HK-2 (cell line): Measurements from ENCODE around the gene ADAMTS1.
"Not testable (repeated sequence)": the region's sequence is repeated elsewhere in the genome, so short reads cannot be mapped to it uniquely, and the experiment has no call there.

Source experiments
- DNase-seq: peaks from one replicate; pipeline ENCODE4 v3.0.0-alpha.2; 2018; ENCODE audit not compliant: unreplicated experiment

The ADAMTS1 gene

DNA sequence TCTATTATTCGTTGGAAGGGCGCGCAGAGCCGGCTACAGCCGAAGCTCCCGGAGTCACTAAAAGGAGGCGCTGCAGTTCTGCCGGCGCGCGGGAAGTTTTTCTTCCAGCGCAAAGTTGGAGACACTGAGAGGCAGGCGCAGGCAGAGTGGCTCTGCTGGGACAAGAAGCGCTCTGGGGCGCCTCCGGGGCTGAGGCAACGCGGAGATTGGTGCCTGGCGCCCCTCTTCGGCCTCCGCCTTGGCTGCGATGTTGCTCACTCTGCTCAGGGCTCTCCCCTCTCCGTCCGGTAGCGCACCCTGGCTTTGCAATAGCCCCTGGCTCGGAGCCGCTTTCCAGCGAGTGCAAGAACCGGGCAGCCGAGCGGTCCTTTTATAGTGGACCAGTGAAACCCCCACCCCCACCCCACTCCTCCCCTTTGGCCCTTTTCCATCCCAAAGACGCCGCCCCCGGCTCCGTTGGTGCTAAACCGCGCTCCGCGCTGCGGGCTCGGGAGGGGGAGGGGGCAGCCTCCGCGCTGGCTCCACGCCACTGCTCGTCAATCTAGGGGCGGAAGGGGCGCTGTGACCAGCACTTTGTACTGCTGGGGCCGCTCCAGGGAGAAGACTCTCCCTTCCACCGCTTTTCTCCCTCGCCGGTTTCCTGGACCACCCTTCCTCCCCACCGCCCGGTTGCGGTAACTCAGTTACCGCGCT lies at the start of gene ADAMTS1:
TSS of gene ADAMTS1 (minus strand) at position 344 of the 693 bp plus-strand sequence. CDS start 455 bp downstream, outside the sequence.
- DNase-seq = peak; percentile 86

DNA sequence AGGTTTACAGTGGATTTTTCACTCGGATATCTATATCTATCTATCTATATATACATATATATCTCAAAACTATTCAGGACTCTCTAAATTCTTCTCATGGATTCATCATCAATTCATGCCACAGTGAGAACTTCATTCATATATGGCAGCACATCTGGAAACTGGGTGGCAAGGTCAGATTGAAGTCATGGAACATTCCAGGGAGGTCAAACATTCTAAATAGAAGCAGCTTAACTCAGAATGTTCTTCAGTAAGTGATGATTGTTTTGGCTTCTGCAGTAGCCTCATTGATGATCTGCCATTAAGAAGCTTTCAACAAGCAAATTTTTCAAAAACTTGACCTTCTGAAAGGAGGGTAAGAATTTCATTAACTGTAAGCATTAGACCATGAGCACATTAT lies 46.9 kb upstream of the ADAMTS1 start:
- DNase-seq = no peak

DNA sequence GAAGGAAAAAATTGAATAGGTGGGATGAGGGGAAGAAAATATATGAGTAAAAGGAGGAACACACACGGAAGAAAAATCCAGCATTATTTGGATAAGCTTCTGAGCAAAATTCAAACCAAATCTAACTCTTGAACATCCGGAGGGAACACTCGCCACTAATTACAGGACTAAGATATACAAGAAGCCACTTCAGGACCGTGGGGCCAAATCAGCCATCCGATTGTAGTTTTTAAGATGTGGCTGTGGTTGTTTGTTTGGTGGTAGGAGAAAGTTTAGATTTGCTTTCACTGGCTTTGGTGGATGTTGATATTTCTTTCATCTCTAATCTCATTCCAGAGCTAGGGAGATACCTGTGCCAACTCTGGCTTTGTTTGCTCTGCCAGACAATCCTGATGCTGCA lies 43.7 kb upstream of the ADAMTS1 start:
- DNase-seq = no peak

DNA sequence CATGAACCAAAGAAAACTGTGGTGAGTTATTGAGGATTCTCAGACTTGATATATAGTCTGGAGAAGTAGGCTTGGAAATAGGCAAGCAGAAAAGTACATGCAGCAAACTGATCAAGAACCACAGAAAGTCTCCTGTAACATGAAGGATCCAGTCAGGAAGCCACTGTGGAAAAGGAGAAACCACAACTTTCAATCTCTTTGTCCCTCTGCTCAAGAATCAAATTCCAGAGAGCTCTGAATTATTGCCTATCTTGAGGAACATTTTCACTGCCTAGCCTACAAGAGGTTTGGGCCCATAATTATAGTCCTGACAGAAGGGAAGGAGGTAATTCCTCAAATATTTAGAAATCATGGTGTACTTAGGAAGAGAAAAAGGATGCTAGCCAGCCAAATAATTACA lies 43.0 kb upstream of the ADAMTS1 start:
- no peak for DNase-seq

DNA sequence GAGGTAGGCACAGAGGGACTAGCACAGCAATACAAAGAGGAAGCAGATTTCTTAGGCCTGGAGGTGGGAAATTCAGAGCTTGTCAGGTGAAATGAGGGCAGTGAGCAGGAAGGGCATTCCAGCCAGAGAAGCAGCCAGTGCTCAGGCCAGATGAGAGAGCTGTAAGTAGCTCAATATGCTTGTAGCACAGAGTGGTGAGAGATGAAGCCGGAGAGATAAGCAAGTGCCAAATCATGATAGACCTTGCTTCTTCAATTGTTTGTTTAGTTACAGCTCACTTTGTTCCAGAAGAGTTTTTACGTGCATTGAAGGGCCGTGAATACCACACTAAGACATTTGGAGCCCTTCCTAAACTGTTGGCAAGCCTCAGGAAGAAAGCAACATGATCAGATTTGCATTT lies 42.0 kb upstream of the ADAMTS1 start:
- no peak for DNase-seq

DNA sequence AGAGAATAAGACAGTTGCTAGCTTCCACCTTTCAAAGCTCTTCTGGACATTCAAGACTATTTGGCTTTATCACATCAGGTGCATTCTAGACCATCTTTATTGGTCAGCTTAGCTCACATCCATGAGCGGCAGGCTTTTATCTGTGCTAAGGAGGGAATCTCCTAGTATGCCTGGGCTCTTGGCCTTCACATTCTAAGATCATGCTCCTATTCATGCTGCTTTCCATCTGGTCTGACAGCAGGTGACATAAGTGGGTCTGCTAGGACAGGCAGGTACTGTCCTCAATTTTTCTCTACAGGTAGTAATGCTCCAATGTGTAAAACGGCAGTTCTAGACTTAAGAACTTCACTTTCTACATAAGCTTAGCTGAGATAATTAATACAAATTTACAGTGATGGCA lies 39.2 kb upstream of the ADAMTS1 start:
- DNase-seq = no peak

DNA sequence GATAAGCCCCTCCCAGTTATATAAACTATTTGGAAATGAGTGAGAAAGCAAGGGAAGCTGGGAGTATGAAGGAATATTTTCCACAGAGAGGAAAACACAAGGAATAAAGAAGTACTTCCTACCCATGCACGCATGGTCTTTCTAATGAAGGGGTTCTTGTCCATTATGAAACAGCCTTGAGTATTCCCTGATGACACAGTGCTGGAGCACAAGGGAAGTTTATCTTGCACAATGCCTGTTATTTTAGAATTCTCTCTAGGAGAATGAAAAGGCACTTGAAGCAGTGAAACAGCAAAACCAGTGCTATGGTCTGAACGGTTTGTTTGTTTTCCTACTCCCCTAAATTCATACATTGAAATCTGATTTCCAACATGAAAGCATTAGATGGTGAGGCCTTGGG lies 38.6 kb upstream of the ADAMTS1 start:
- no peak for DNase-seq

DNA sequence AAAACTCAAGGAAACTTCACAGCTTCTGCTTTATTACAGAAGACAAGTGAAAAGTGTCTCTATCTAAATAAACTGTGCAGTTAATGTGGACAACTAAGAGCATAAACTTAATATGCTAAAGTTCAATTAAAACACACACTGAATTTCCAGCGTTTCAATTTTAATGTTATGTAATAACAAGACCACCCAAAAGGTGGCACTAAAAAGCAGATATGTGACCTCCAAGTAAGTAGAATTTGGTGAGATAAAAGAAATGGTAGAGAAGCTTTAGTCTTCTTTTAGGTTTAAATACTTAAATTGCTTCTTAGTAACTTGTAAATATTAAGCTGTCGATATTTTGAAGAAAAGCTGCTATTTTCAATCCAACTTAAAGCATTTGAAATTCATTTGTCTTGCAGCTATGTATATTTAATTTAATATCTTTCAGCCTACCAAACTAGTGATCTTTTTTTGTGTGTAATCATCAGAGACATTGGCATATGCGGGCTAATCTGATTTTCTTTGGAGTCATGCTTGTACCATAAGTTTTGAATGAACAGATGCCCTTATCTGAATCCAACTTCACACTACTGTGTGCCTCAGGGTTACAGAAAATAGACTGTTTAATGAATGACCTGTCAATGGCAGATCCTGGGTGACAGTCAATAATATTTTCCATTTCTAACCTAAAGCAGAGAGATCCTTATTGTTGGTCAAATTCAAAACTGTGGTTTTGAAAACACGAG lies 36.5 kb upstream of the ADAMTS1 start:
- DNase-seq = no peak

DNA sequence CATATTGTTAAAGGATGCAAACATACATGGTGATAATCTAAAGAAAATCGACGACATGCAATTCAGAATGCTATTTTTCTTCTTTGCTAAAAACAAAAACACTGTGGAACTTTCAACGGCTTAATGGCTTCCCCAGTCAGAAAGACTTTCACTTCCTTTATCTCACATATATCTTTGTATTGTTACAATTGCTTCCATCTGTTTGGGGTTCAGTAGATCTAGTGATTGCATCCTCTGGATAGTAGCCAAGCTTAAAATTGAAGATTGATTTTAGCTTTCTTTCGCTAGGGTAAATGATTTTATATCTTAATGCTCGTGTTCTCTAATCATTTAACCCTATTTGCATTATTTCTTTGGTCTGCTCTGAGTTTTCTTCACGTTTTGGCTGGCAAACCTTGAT lies 31.8 kb upstream of the ADAMTS1 start:
- DNase-seq = no peak

DNA sequence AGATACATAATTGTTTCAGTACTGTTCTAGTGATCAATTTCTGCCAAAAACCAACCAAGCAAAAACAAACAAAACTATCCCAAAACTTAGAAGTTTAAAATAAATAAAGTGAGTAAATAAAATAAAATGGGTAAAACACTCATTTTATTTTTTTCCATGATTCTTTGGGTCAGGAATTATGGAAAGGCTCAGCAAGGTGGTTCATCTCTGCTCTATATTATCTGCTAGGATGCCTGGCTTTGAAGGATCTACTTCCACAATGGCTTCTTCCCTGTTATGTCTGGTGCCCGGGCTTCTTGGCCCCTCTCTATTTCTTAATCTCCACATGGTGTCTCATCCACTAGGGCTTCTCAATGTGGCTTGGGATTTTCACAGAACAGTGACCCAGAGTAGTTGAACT lies 29.1 kb upstream of the ADAMTS1 start:
- DNase-seq = no peak

DNA sequence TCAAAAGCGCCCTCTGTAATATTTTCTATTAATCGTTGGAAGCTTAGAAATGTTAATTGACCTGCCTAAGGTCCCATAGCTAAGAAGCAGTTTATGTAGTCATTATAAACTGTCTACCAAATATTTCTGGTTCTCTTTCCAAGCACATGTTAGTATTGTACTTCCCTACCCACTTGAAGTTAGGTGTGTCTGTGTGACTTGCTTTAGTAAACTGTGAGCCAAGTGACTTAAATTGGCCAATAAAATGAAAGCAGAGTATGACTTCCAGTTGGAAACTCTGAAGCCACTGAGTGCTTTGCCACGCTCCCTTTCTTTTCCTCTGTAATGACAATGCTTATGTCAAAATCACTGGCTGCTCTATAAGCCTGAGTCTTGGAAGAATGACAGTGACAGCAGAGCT lies 20.6 kb upstream of the ADAMTS1 start:
- no peak for DNase-seq

DNA sequence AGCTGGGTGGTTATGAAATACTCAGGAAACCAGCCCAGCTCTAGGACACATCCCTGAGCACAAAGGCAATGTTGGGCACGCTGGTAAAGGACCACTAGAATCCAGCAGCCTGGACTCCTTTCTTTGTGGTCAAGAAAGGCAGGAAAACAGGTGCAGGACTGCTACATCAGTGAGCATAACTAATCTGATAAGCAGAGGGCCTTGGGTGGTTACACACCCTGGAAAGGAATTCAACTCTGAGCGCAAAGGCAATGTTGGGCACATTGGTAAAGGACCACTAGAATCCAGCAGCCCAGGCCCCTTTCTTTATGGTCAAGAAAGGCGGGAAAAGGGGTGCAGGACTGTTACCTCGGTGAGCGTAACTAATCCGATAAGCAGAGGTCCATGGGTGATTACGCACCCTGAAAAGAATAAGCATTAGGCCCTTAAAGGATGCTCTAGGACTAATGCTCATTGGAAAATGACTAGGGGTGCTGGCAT lies 11.7 kb upstream of the ADAMTS1 start:
- not testable (repeated sequence) for DNase-seq

DNA sequence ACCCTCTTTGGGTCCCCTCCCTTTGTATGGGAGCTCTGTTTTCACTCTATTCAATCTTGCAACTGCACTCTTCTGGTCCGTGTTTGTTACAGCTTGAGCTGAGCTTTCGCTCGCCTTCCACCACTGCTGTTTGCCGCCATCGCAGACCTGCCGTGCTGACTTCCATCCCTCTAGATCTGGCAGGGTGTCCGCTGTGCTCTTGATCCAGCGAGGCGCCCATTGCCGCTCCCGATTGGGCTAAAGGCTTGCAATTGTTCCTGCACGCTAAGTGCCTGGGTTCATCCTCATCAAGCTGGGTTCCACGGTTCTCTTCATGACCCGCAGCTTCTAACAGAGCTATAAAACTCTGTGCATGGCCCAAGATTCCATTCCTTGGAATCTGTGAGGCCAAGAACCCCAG lies 9.5 kb upstream of the ADAMTS1 start:
- DNase-seq = not testable (repeated sequence)

DNA sequence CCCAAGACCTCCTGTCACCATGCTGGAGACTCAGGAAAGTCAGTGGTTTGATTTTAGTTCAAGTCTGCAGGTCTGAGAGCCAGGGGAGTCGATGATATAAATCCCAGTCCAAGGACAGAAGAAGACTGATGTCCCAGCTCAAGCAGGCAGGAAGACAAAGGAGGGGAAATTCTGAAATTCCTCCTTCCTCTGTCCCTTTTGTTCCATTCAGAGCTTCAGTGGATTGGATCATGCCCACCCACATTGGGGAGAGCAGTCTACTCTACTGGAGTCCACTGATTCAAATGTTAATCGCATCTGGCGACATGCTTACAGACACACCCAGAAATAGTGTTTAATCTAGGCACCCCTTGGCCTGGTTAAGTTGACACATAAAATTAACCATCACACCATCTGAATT lies 7.2 kb upstream of the ADAMTS1 start:
- DNase-seq = no peak

DNA sequence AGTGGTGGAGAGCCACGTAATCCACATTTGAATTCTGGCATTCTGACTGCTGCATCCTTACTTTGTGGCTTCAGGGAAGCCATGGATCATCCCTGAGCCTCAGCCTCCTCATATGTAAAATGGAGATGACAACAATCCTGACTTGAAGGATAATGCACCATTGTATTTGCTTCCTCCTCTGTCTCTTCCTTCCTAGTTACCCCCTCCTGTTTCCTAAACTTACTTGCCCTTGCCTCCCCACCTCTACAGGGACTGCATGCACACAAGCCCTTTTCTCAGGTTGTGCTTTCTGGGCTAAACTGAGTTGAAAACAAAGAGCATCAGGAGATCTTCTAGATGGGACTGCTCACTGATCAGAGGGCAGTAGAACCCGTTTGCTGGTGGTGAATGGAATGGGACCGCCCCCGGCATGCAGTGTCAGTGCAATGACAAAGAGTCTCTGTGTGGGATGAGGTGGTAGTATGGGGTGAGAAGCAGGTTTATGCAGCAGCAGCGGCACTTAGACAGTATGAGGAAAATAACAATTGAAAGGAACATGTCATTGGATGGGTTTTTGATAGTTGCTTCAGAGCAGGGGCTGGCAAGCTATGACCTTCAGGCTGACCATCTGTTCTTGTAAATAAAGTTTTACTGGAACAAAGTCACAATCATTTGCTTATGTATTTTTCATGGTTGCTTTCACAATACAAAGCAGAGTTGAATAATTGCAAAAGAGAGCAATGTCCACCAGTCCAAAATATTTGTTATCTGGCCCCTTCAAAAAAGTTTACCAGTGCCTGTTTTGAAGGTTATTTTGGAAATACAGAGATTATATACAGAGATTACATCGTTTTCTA lies 6.1 kb upstream of the ADAMTS1 start:
- DNase-seq = no peak

DNA sequence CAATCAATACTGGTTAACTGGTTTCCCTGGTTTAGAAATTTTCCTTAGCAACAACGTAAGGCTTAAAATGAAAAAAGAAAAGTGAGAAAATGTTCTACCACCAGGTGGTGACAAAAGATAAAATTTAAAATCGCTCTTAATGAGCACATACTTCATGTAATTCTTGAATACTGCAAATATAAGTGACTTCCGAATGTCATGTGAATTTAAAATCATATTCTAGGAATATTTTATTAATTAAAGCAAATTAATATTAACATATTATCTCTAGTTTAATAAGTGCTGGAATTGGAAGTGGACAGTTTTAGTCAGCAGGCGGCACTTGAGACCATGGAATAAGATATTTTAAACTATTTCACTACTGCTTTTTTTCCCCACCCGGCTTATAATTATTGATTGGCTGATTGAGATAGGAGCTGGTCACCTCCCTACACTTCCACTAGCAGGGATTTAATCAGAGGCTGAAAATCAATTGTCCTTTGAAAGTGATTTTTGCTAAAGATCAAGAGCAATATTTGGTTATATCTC lies 5.0 kb upstream of the ADAMTS1 start:
- no peak for DNase-seq

DNA sequence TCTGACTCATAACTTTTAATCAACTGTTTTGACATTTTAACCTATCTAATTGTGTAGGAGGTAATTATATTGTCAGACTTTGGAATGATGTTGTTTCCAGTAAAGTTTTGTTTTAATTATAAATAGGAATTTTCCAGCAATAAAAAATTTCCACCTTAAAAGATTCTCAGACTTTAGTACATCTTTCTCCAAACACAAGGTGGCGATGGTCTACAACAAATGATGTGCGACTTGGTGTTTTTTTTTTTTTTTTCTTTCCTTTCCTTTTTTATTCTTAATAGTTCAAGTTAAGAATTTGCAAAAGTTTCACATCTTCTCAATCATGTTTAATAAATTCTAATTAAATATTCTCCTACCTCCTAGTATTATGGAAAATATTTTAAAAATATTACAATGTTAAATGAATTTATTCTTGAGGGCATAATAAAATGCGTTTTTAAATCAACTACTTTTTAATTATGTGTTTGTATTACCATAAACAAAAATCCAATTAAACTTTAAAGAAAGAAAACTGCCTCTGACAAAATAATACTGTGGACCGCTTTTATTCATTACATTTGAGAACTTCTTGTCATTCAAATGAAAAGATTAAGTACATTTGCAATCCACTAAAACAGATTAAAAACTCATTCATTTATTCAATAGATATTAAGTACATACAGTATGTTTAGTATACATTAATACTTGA lies 4.4 kb upstream of the ADAMTS1 start:
- DNase-seq = no peak

DNA sequence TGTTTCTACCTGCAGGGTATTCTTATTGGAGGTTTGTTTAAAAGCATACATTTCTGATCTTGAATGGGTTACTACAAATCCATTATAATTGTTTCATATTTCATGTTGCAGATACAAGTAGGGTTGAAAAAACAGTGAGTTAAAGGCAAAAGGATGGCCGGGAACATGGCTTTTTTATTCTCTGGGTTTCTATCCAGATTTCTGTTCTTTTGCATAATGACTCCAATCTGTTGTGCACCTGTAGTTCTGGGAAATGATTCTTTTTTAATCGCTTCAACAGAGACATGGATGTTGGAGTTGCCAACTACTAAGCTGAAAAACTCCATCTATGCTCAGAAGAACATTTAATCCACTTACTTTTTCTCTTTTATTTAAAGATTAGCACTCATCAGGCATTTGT lies 2.7 kb upstream of the ADAMTS1 start:
- DNase-seq = no peak

DNA sequence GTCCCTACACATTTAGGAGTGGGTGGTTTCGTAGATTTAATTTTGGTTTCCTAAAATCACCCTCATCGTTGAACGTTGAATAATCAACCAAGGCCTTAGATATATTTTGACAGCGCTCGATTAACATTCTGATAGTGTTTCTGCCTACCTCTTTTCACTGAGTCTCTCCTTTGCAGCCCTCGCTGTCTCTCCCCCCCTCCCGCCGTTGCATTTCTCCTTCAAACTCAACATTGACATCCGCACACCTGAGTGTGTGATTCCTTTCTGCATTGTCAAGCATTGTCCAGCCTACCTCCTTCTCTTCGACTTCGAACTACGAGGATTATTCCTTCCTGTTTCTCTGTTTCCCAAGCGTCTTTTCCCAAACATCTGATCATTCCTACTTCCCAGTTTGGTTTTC lies 1.8 kb upstream of the ADAMTS1 start:
- no peak for DNase-seq

DNA sequence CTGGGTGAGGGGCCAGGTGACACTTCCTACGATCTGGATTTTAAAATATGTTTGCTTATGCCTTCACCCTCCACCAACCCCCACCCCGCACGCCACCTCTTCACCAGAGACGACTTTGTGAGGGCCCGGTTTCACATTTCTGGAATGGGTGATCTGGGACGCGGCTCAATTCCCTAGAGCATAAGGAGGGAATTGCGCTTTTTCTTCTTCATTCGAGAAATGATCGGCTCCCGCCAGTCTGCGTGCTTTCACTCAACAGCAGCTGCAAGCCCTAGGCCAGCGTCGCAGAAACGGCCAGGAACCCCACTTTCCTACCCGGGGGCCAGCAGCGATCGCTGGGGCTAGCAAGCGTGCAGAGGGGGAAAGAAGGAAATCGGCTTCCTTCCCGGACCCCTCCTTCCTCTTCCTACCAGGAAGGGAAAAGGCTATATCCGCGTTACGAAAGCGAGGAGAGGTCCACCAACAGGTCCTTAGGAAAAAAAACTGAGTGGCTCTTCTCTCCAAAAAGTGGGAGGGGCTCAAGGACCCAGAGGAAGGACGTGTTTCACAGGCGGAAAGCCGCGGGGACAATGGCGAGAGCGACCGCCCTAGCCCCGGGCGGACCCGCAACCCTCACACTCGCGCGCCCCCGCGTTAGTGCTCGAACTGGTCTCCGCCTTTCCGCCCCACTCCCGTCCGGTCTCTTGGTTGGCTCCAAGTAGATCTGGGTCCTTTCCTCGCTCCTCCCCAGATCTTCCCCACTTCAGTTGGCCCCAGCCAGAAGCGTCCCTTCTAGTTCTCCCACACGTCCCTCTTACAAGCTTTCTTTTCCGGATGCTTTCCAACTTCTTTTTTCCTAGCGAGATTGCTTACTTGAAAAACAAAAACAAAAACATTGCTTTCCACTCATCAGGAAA lies 1.1 kb upstream of the ADAMTS1 start:
- DNase-seq = peak; percentile 35

DNA sequence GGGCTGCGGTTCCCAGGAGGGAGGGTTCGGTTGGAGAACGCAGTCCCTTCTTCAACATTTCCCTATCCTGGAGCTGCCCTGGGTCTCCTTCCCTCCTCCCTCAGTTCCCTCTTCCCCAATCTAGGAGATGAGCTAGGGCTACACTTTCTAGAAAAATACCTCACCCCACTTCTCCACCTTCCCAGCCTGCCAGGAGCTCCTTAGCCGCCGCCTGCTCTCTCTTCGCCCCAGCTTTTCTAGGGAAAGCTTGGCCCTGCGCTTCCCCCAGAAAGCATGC lies 488 bp upstream of the ADAMTS1 start:
- no peak for DNase-seq
